ENCODE measurements around the gene NUDT19.

GRCh38 chr19:32735936-32736335, 44.3 kb downstream of the NUDT19 start:
- TF ChIP-seq CTCF (IDR thresholded peaks at IDR 0.05) = no peak
- TF ChIP-seq EP300 (IDR thresholded peaks at IDR 0.05) = no peak
- TF ChIP-seq POLR2A (IDR thresholded peaks at IDR 0.05) = no peak

Measured in ovary (tissue), 3 donors.